ENCODE results near the gene KLF3. TPM values are rescaled to one million over a fixed set of nuclear protein-coding genes. Genes with fewer than 3 reads are reported as not detected.

KLF3 gene
- polyA plus RNA-seq, 3 donors, result 54.3 to 58.9 (median 58.2) TPM

- no peak for DNase-seq
Measured at GRCh38 chr4:38671592-38671940, 7.6 kb downstream of the KLF3 start.

DNA sequence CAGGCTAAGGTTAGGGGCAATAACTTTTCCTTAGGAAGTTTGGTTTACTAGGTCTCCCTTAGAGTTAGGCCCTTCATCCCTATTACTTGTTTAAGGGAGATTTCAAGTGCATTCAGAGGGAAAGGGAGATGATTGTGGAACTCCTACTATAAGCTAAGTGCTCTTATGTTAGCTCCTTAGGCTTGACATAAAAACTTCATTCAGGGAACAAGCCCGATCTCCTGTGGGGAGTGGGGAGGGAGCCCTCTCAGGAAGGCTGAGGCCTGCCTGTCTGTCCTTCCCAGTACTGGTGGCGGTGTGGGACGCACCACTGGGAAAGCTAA, 8.0 kb downstream of the KLF3 start:
- DNase-seq, result no peak

DNA sequence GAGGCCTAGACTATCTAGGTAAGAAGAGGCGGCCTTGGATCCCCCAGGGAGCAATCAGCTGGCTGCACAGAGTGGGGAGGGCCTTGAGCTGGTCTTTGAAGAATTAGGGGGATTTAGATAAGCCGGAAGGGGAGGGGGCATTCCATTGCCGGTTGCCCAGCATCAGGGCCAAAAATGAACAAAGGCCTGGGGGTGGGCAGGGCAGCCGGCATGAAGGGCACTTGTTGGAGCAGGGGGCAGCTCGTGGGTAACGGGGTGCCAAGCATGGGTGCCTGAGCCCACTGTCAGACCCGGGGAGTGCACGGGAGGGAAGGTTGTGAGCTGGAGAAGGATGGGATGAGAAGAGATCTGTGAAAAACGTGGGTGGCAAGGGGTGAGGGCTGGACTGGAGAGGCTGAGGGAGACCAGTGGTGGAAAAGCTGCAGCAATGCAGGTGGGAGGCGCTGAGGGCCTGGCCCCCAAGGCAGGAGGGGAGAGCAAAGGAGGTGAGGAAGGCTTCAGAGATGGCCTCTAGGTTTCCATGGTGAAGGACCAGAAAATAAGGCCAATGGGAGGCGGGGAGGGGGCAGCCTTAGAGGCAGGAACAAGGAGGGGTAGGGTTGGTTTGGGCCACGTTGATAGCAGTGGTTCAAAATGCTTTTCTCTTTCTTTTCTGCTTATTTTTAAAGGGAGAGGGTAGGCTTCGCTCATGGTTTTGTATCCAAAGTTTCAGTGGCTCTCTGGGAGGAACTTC, 8.6 kb downstream of the KLF3 start:
- no peak for DNase-seq

GRCh38 chr4:38673130-38673978, 9.4 kb downstream of the KLF3 start:
- no peak for DNase-seq

- no peak for DNase-seq
Measured at GRCh38 chr4:38674258-38675144, 10.5 kb downstream of the KLF3 start.

- DNase-seq, result peak; percentile 89
Measured at GRCh38 chr4:38675146-38676121, 11.4 kb downstream of the KLF3 start.

- no peak for DNase-seq
Measured at GRCh38 chr4:38676986-38677385, 13.0 kb downstream of the KLF3 start.

- no peak for DNase-seq
Measured at GRCh38 chr4:38677441-38677840, 13.4 kb downstream of the KLF3 start.

DNA sequence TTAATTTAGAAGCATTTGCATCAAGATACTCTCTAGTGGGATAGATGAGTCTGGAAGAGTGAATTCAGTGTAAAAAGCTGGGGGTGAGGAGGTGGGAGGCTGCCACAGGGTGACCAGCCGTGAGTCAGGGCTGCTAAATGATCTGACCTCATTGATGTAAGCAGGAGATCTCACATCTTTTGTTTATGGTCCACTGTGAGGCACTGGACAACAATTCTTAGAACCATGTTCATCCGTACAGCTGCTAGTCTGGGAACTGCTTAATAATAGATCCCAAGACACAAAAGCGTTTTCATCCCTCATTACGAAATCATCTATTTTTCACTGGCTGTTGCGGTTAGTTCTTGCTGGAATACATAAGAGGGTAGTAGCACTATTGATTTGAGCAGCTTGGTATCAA, 14.1 kb downstream of the KLF3 start:
- DNase-seq, result no peak

DNA sequence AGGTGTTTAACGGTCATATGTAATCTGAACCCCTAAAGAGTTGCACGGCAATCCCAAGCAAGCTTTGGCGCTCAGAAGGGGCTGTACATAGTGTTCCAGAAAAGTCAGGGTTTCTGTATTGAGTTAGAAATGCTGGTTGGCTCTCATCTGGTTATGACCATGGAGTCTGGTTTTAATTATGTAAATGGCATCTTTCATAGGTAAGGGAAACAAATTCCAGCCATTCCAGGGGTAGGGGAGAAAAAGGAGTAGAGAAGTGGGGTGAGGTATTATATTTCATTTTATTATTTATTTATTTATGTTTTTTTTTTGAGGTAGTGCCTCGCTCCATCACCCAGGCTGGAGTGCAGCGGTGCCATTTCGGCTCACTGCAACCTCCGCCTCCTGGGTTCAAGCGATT, 15.9 kb downstream of the KLF3 start:
- DNase-seq, result no peak

GRCh38 chr4:38681281-38681991, 17.4 kb downstream of the KLF3 start:
- no peak for DNase-seq

DNA sequence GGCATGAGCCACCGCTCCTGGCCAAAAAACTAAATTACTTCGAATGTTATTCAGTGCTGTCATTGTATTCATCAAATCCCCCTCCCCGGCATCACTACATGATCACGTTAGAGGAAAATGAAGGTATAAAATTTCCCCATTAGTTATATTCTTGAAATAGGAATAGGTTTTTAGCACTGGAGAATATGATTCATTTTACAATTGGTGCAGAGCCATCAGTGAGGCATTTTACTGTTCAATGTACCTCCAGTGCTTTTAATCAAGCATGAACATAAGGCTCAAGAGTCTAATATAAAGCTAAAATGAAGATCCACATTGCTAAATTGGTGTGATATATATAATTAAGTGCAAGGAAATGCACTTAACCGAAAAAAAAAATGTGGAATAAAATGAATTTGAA, 18.3 kb downstream of the KLF3 start:
- DNase-seq, result no peak

DNA sequence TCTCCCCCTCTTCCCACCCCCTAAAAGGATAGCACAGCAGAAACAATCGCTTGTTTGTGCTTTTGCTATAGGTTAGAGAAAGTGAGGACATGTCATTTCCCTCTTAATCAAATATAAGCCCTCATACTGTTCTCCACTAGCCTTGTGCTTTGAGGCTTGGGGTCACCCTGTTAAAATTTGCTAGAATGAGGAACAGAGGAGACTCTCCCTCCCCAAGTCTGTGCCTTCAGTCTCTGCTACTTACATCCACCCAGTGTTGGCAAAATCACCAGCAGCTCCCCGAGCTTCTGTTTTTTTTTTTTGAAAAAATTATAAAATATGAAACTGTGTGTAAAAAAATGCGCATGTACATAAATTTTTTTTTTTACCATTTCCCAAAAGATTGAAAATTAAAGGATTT, 19.3 kb downstream of the KLF3 start:
- no peak for DNase-seq

- DNase-seq, result no peak
Measured at GRCh38 chr4:38684271-38684670, 20.3 kb downstream of the KLF3 start.

GRCh38 chr4:38684951-38685844, 21.2 kb downstream of the KLF3 start:
- DNase-seq, result no peak

- no peak for DNase-seq
Measured at GRCh38 chr4:38686682-38687081, 22.7 kb downstream of the KLF3 start.

DNA sequence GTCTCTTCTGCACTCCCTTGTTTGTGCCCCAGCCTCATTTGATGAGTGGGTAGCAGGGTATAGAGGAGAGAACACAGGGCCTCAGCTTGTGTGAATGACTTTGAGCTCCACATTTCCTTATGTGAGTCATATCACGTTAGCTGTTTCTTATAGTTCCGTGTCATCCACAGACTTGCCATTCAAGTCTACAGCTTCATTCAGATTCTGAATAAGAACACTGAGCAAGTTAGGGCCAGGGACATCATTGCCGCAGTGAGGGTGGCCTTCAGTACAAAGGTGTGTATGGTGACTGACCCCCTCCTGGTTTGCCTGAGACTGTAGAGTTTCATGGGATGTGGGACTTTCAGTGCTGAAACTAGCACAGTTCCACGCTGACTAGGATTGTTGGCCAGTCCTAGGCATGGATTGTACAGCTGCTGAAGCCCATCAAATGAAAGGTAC, 23.6 kb downstream of the KLF3 start:
- DNase-seq, result no peak

DNA sequence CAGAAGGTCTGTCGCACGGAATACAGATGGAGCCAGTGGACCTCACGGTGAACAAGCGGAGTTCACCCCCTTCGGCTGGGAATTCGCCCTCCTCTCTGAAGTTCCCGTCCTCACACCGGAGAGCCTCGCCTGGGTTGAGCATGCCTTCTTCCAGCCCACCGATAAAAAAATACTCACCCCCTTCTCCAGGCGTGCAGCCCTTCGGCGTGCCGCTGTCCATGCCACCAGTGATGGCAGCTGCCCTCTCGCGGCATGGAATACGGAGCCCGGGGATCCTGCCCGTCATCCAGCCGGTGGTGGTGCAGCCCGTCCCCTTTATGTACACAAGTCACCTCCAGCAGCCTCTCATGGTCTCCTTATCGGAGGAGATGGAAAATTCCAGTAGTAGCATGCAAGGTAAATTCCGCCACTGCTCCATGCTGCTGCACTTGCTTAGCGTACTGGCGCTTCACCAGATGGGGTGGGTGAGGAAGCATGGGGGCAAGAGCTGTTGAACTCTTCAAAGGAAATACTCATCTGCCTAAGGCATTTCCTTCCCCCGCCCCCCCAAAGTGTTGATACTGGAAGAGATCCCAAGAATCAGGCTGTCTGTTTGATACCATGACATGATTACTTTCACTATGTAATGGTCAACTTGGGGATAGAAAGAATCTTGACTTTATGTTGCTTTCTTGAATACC, 24.8 kb downstream of the KLF3 start:
- no peak for DNase-seq

All from renal pelvis (tissue), 4 donors.